HepG2 (cell line): ENCODE measurements around the gene TNXB. TPM values are rescaled to one million over a fixed set of nuclear protein-coding genes. Genes with fewer than 3 reads are reported as not detected.

ENCODE experiments used
- ATAC-seq: fragments of 200-7000 bp; cut with Tn5 transposase; 3 replicates; pipeline ENCODE4 v1.9.1; 2020; ENCODE audit warnings: mild to moderate bottlenecking, moderate library complexity
- BruUV-seq: library from RNA; stranded (reverse); fragments of 400-500 nt; replicated peaks from 2 replicates; lab custom pipeline; 2021; lab: Mats Ljungman, UMichigan
- CTCF ChIA-PET: fragments of 300-600 bp; formaldehyde crosslinking; extraction: SDS; loops from one replicate; lab custom pipeline; 2021; ENCODE audit warnings: low total read pairs, inconsistent platforms, low intra/inter-chr PET ratio; lab: Yijun Ruan, JAX
- POLR2A ChIA-PET: fragments of 350-600 bp; sonication (Branson Sonifier 250); formaldehyde crosslinking; loops from one replicate; lab custom pipeline; 2020; ENCODE audit warnings: antibody characterized with exemption, inconsistent platforms; lab: Yijun Ruan, JAX
- DNase-seq: peaks from one replicate; pipeline ENCODE4 v3.0.0-alpha.2; 2015; ENCODE audit warnings: low spot score
- FAIRE-seq: peaks from 3 replicates; lab custom pipeline; 2011; peaks lifted over from hg19 to GRCh38; lab: Jason Lieb, UNC
- H2AFZ ChIP-seq: one replicate; pipeline ENCODE4 v1.6.1; 2011; ENCODE audit warnings: low read length, inconsistent platforms
- H3K27ac ChIP-seq: fragments of 300-600 bp; 3 replicates; pipeline ENCODE4 v1.8.0; 2011; ENCODE audit warnings: mixed run types, mild to moderate bottlenecking, mixed read lengths, low read length, inconsistent platforms; ENCODE audit not compliant: insufficient read depth; ENCODE audit errors: extremely low read length
- H3K27me3 ChIP-seq, 2 experiments: fragments of 200-600 bp in 1 of 2; 2 replicates in 1 of 2; 3 replicates in 1 of 2; pipeline versions ENCODE4 v1.6.0 to v1.8.0; 2011; ENCODE audit warnings: low read length in 2 of 2, mild to moderate bottlenecking in 2 of 2, moderate library complexity in 2 of 2, inconsistent platforms in 1 of 2; ENCODE audit not compliant: insufficient read depth in 2 of 2, control insufficient read depth in 1 of 2
- H3K36me3 ChIP-seq, 2 experiments: fragments of 200-600 bp in 1 of 2; replicated peaks in 1 of 2; 2 replicates in 1 of 2; 3 replicates in 1 of 2; pipeline versions ENCODE4 v1.5.1 to v1.8.0; 2011; ENCODE audit warnings: low read length in 2 of 2, inconsistent platforms in 1 of 2; ENCODE audit not compliant: insufficient read depth in 2 of 2, control insufficient read depth in 1 of 2
- H3K4me1 ChIP-seq: 2 replicates; pipeline ENCODE4 v1.5.1; 2012; ENCODE audit warnings: low read length, inconsistent platforms; ENCODE audit not compliant: insufficient read depth
- H3K4me2 ChIP-seq: 2 replicates; pipeline ENCODE4 v1.6.0; 2011; ENCODE audit warnings: low read depth, low read length, inconsistent platforms
- H3K4me3 ChIP-seq, 3 experiments: fragments of 200-600 bp in 1 of 3; sonication (generic), shearing (Covaris generic) in 1 of 3; replicated peaks in 1 of 3; 2 replicates each; pipeline ENCODE4 v1.5.1; 2011 to 2016; ENCODE audit warnings: low read length in 3 of 3, inconsistent platforms in 2 of 3, low read depth in 2 of 3, mild to moderate bottlenecking in 2 of 3, control low read depth in 1 of 3, mixed read lengths in 1 of 3; ENCODE audit not compliant: insufficient read depth in 1 of 3
- H3K79me2 ChIP-seq: one replicate; pipeline ENCODE4 v1.6.1; 2011; ENCODE audit warnings: low read length, inconsistent platforms; ENCODE audit not compliant: insufficient read depth
- H3K9ac ChIP-seq: 2 replicates; pipeline ENCODE4 v1.6.0; 2011; ENCODE audit warnings: mild to moderate bottlenecking, low read depth, low read length, inconsistent platforms; ENCODE audit not compliant: insufficient read depth
- H3K9me3 ChIP-seq: 2 replicates; pipeline ENCODE4 v1.5.1; 2012; ENCODE audit warnings: mild to moderate bottlenecking, low read length
- H4K20me1 ChIP-seq: 2 replicates; pipeline ENCODE4 v1.6.0; 2011; ENCODE audit warnings: inconsistent platforms, mild to moderate bottlenecking, low read length, moderate library complexity; ENCODE audit not compliant: insufficient read depth
- ATF2 ChIP-seq: sonication (generic); formaldehyde crosslinking; IDR thresholded peaks from 2 replicates; pipeline ENCODE4 v1.4.0; 2020; ENCODE audit warnings: missing genetic modification reagents
- BORCS8-MEF2B ChIP-seq: sonication (generic); formaldehyde crosslinking; IDR thresholded peaks from 2 replicates; pipeline ENCODE4 v1.8.0; 2022; ENCODE audit warnings: mild to moderate bottlenecking, missing genetic modification reagents
- ELF3 ChIP-seq: IDR thresholded peaks from 2 replicates; pipeline ENCODE4 v1.6.1; 2016; ENCODE audit warnings: missing genetic modification reagents, missing compliant biosample characterization
- IKZF1 ChIP-seq: fragments of 450-650 bp; IDR thresholded peaks from 2 replicates; pipeline ENCODE4 v1.7.1; 2016
- KAT8 ChIP-seq: IDR thresholded peaks from 2 replicates; pipeline ENCODE4 v1.6.1; 2016; ENCODE audit warnings: missing genetic modification reagents, missing compliant biosample characterization
- MIER3 ChIP-seq: IDR thresholded peaks from 2 replicates; pipeline ENCODE4 v1.6.1; 2016; ENCODE audit warnings: missing compliant biosample characterization, borderline replicate concordance
- SIX1 ChIP-seq: sonication (generic); formaldehyde crosslinking; IDR thresholded peaks from 2 replicates; pipeline ENCODE4 v1.4.0; 2020; ENCODE audit warnings: missing genetic modification reagents, borderline replicate concordance
- ZFP36L2 ChIP-seq: sonication (generic); formaldehyde crosslinking; IDR thresholded peaks from 2 replicates; pipeline ENCODE4 v1.4.0; 2020; ENCODE audit warnings: missing genetic modification reagents
- in situ Hi-C: cut with HindIII; loops from 2 replicates; pipeline ENCODE4 v1.10.0; 2017; ENCODE audit warnings: low pct_unique_long_range_greater_than_20kb; ENCODE audit not compliant: extremely low pct_ligation_motif_present
- intact Hi-C: fragments of 100-400 bp; cut with micrococcal nuclease; formaldehyde crosslinking; loops from one replicate; pipeline ENCODE4 v1.10.0; 2022; ENCODE audit not compliant: unreplicated experiment
- polyA plus RNA-seq, 8 experiments: library from polyadenylated mRNA; depleted of rRNA in 3 of 8; stranded (reverse) in 7 of 8; unstranded in 1 of 8; fragments of >200 nt; fragmentation: Illumina TruSeq in 4 of 8; extraction: Trizol in 4 of 8; gene quantifications; 2 replicates each; pipeline versions ENCODE4 v1.2.1 to v1.2.3, GENCODE V29; 2011 to 2016; ENCODE audit warnings: low read depth in 4 of 8, missing spikeins in 1 of 8, mixed read lengths in 1 of 8; ENCODE audit not compliant: insufficient read depth in 1 of 8
- total RNA-seq, 5 experiments: library from RNA; depleted of rRNA; stranded (reverse); fragments of >200 nt; fragmentation: Illumina TruSeq; extraction: Trizol; gene quantifications; 2 replicates each; pipeline ENCODE4 v1.2.3, GENCODE V29; 2016; ENCODE audit warnings: low read depth in 1 of 5
- TF ChIP-seq, protein P1 (sequence below): fragments of 450-650 bp; IDR thresholded peaks from 2 replicates; pipeline ENCODE4 v1.6.1; 2017; ENCODE audit warnings: mild to moderate bottlenecking

Gene TNXB
- total and polyA plus RNA-seq, 2 of the 13 experiments (the other 11 are each of a cell fraction or from before 2014, with no cell fraction given): 1.6 to 2.7 TPM

DNA sequence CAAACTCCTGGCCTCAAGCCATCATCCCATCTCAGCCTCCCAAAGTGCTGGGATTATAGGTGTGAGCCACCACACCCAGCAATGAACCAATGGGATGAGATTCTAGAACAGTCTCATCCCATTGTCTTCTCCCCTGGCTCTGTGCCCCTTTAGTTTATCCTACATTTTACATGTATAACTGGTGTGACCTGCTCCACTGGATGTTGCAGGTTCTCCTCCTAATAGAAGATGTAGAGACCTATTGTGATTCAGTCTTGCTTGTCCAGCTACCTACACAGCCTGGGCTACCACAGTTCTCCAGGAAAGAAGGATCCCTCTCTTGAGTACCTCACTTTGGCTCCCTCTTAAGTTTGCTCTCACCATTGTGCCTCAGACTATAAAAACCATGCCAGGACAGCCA, 23.0 kb upstream of the TNXB start:
- intact Hi-C loops: no loop called here
- no peak overlapping the region for H3K9ac ChIP-seq
- peaks cover 1 to 6% of the 10 kb centered on the region in 2 experiments; a peak in 2 of 5 replicates for H3K27me3 ChIP-seq
- TF ChIP-seq SIX1 (no peak), KAT8 (no peak), ELF3 (no peak), ATF2 (CRISPR knock-in tag) (no peak), BORCS8-MEF2B (no peak), IKZF1 (no peak), ZFP36L2 (CRISPR knock-in tag) (no peak), MIER3 (CRISPR knock-in tag) (no peak)
- TF ChIP-seq, protein P1, sequence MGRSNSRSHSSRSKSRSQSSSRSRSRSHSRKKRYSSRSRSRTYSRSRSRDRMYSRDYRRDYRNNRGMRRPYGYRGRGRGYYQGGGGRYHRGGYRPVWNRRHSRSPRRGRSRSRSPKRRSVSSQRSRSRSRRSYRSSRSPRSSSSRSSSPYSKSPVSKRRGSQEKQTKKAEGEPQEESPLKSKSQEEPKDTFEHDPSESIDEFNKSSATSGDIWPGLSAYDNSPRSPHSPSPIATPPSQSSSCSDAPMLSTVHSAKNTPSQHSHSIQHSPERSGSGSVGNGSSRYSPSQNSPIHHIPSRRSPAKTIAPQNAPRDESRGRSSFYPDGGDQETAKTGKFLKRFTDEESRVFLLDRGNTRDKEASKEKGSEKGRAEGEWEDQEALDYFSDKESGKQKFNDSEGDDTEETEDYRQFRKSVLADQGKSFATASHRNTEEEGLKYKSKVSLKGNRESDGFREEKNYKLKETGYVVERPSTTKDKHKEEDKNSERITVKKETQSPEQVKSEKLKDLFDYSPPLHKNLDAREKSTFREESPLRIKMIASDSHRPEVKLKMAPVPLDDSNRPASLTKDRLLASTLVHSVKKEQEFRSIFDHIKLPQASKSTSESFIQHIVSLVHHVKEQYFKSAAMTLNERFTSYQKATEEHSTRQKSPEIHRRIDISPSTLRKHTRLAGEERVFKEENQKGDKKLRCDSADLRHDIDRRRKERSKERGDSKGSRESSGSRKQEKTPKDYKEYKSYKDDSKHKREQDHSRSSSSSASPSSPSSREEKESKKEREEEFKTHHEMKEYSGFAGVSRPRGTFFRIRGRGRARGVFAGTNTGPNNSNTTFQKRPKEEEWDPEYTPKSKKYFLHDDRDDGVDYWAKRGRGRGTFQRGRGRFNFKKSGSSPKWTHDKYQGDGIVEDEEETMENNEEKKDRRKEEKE: no peak
- no peak for FAIRE-seq
- H4K20me1 ChIP-seq: no peaks in the 10 kb centered on the region
- no peaks in the 10 kb centered on the region for H3K36me3 ChIP-seq
- H3K4me3 ChIP-seq: no peak overlapping the region
- H3K79me2 ChIP-seq: peaks cover 19% of the 10 kb centered on the region
- H2AFZ ChIP-seq: no peak overlapping the region
- BruUV-seq: no TSS peak
- H3K27ac ChIP-seq: no peak overlapping the region
- ATAC-seq: no peak
- ChIA-PET POLR2A (no interaction called here), CTCF (no interaction called here)
- no peak overlapping the region for H3K4me2 ChIP-seq
- in situ Hi-C loops: no loop called here
- DNase-seq: no peak
- H3K9me3 ChIP-seq: no peaks in the 10 kb centered on the region
- peaks cover 22% of the 10 kb centered on the region for H3K4me1 ChIP-seq
